SK-N-SH treated with all-trans-retinoic acid at 6 μM for 48 hours (cell line): Measurements from ENCODE around the gene TRAIP.

Experiments used
- ATAC-seq: fragments of 200-7000 bp; cut with Tn5 transposase; 3 replicates; pipeline ENCODE4 v1.9.1; 2020; ENCODE audit warnings: mild to moderate bottlenecking, moderate library complexity
- ARNTL ChIP-seq: fragments of 450-650 bp; formaldehyde crosslinking; IDR thresholded peaks from 2 replicates; pipeline ENCODE4 v1.5.0; 2020; ENCODE audit warnings: low read depth, mild to moderate bottlenecking, moderate library complexity, borderline replicate concordance
- BACH2 ChIP-seq: fragments of 250-450 bp; sonication (Bioruptor Pico); IDR thresholded peaks from 2 replicates; pipeline ENCODE4 v1.9.0; 2021; ENCODE audit warnings: mild to moderate bottlenecking, borderline replicate concordance
- ESRRG ChIP-seq: fragments of 250-450 bp; sonication (Bioruptor Pico); IDR thresholded peaks from 2 replicates; pipeline ENCODE4 v1.6.1; 2021; ENCODE audit warnings: mild to moderate bottlenecking
- GLIS3 ChIP-seq: fragments of 250-450 bp; sonication (Bioruptor Pico); IDR thresholded peaks from 2 replicates; pipeline ENCODE4 v1.5.0; 2020; ENCODE audit warnings: mild to moderate bottlenecking, moderate library complexity
- ISL1 ChIP-seq: fragments of 250-450 bp; sonication (Bioruptor Pico); IDR thresholded peaks from 2 replicates; pipeline ENCODE4 v2.1.2; 2022; ENCODE audit warnings: mild to moderate bottlenecking, moderate library complexity
- OSR1 ChIP-seq: fragments of 250-450 bp; sonication (Bioruptor Pico); IDR thresholded peaks from 2 replicates; pipeline ENCODE4 v1.8.0; 2022; ENCODE audit warnings: moderate library complexity, mild to moderate bottlenecking, inconsistent platforms
- PPARA ChIP-seq: fragments of 250-450 bp; sonication (Bioruptor Pico); IDR thresholded peaks from 2 replicates; pipeline ENCODE4 v1.5.0; 2020; ENCODE audit warnings: mild to moderate bottlenecking, borderline replicate concordance
- RARB ChIP-seq: fragments of 250-450 bp; sonication (Bioruptor Pico); IDR thresholded peaks from 2 replicates; pipeline ENCODE4 v1.8.0; 2021; ENCODE audit warnings: mild to moderate bottlenecking, moderate library complexity
- SNAI2 ChIP-seq: fragments of 250-450 bp; sonication (Bioruptor Pico); IDR thresholded peaks from 2 replicates; pipeline ENCODE4 v1.5.0; 2020; ENCODE audit warnings: mild to moderate bottlenecking, moderate library complexity
- TCF4 ChIP-seq: fragments of 250-450 bp; sonication (Bioruptor Pico); IDR thresholded peaks from 2 replicates; pipeline ENCODE4 v1.8.0; 2021; ENCODE audit warnings: mild to moderate bottlenecking, moderate library complexity, borderline replicate concordance
- TOX ChIP-seq: fragments of 250-450 bp; sonication (Bioruptor Pico); IDR thresholded peaks from 2 replicates; pipeline ENCODE4 v1.8.0; 2021; ENCODE audit warnings: mild to moderate bottlenecking, moderate library complexity, borderline replicate concordance
- ZC3H10 ChIP-seq: fragments of 250-450 bp; sonication (Bioruptor Pico); IDR thresholded peaks from 2 replicates; pipeline ENCODE4 v1.5.1; 2021; ENCODE audit warnings: mild to moderate bottlenecking, moderate library complexity
- ZFP30 ChIP-seq: fragments of 450-650 bp; formaldehyde crosslinking; IDR thresholded peaks from 2 replicates; pipeline ENCODE4 v1.5.0; 2022; ENCODE audit warnings: mild to moderate bottlenecking, moderate library complexity
- ZNF70 ChIP-seq: fragments of 450-650 bp; formaldehyde crosslinking; IDR thresholded peaks from 2 replicates; pipeline ENCODE4 v1.5.0; 2020; ENCODE audit warnings: mild to moderate bottlenecking, moderate library complexity
- ZNF8 ChIP-seq: fragments of 450-650 bp; formaldehyde crosslinking; IDR thresholded peaks from 2 replicates; pipeline ENCODE4 v1.5.0; 2020; ENCODE audit warnings: mild to moderate bottlenecking, moderate library complexity
- TF ChIP-seq, protein P1 (sequence below): fragments of 250-450 bp; sonication (Bioruptor Pico); IDR thresholded peaks from 2 replicates; pipeline ENCODE4 v1.5.0; 2020; ENCODE audit warnings: mild to moderate bottlenecking, moderate library complexity
- TF ChIP-seq, protein P2 (sequence below): fragments of 250-450 bp; sonication (Bioruptor Pico); IDR thresholded peaks from 2 replicates; pipeline ENCODE4 v1.8.0; 2021; ENCODE audit warnings: low read depth, mild to moderate bottlenecking, moderate library complexity, borderline replicate concordance
- TF ChIP-seq, protein P3 (sequence below): fragments of 250-450 bp; sonication (Bioruptor Pico); IDR thresholded peaks from 2 replicates; pipeline ENCODE4 v1.5.1; 2021; ENCODE audit warnings: mild to moderate bottlenecking, moderate library complexity
- TF ChIP-seq, protein P4 (sequence below): fragments of 250-450 bp; sonication (Bioruptor Pico); IDR thresholded peaks from 2 replicates; pipeline ENCODE4 v1.5.1; 2020; ENCODE audit warnings: low read depth, mild to moderate bottlenecking, moderate library complexity
- TF ChIP-seq, protein P5 (sequence below): fragments of 250-450 bp; sonication (Bioruptor Pico); IDR thresholded peaks from 2 replicates; pipeline ENCODE4 v1.8.0; 2020; ENCODE audit warnings: mild to moderate bottlenecking, moderate library complexity, borderline replicate concordance

The TRAIP gene

DNA sequence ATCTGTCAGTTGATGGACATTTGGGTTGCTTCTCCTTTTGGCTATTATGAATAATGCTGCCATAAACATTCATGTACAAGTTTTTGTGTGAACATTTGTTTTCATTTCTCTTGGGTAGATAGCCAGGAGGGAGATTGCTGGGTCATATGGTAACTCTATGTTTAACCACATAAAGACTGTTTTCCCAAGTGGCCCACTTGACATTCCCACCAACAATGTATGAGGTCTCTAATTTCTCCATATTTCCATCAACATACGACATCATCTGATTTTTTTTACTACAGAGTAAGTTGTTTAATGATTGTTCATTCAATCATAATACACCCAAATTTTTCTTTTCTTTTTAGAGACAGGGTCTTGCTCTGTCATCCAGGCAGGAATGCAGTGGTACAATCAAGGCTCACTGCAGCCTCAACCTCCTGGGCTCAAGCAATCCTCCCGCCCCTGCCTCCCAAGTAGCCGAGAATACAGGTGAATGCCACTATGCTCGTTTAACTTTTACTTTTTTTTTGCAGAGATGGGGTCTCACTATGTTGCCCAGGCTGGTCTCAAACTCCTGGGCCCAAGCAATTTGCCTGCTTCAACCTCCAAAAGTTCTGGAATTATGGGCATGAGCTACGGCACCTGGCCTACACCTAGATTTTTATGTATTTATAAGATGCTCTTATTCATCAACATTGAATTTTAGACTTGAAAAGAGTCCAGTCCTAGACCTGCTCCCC is 76.8 kb downstream of the TRAIP start:
- no peak for ATAC-seq
- no peak for TF ChIP-seq TOX
- TF ChIP-seq, protein P1, sequence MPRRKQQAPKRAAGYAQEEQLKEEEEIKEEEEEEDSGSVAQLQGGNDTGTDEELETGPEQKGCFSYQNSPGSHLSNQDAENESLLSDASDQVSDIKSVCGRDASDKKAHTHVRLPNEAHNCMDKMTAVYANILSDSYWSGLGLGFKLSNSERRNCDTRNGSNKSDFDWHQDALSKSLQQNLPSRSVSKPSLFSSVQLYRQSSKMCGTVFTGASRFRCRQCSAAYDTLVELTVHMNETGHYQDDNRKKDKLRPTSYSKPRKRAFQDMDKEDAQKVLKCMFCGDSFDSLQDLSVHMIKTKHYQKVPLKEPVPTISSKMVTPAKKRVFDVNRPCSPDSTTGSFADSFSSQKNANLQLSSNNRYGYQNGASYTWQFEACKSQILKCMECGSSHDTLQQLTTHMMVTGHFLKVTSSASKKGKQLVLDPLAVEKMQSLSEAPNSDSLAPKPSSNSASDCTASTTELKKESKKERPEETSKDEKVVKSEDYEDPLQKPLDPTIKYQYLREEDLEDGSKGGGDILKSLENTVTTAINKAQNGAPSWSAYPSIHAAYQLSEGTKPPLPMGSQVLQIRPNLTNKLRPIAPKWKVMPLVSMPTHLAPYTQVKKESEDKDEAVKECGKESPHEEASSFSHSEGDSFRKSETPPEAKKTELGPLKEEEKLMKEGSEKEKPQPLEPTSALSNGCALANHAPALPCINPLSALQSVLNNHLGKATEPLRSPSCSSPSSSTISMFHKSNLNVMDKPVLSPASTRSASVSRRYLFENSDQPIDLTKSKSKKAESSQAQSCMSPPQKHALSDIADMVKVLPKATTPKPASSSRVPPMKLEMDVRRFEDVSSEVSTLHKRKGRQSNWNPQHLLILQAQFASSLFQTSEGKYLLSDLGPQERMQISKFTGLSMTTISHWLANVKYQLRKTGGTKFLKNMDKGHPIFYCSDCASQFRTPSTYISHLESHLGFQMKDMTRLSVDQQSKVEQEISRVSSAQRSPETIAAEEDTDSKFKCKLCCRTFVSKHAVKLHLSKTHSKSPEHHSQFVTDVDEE: no peak
- no peak for TF ChIP-seq RARB (CRISPR knock-in tag)
- TF ChIP-seq BACH2 (CRISPR knock-in tag): no peak
- no peak for TF ChIP-seq PPARA (CRISPR knock-in tag)
- TF ChIP-seq, protein P2, sequence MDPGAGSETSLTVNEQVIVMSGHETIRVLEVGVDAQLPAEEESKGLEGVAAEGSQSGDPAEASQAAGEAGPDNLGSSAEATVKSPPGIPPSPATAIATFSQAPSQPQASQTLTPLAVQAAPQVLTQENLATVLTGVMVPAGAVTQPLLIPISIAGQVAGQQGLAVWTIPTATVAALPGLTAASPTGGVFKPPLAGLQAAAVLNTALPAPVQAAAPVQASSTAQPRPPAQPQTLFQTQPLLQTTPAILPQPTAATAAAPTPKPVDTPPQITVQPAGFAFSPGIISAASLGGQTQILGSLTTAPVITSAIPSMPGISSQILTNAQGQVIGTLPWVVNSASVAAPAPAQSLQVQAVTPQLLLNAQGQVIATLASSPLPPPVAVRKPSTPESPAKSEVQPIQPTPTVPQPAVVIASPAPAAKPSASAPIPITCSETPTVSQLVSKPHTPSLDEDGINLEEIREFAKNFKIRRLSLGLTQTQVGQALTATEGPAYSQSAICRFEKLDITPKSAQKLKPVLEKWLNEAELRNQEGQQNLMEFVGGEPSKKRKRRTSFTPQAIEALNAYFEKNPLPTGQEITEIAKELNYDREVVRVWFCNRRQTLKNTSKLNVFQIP: no peak
- no peak for TF ChIP-seq OSR1 (CRISPR knock-in tag)
- TF ChIP-seq TCF4 (CRISPR knock-in tag): no peak
- no peak for TF ChIP-seq ISL1 (CRISPR knock-in tag)
- TF ChIP-seq, protein P3, sequence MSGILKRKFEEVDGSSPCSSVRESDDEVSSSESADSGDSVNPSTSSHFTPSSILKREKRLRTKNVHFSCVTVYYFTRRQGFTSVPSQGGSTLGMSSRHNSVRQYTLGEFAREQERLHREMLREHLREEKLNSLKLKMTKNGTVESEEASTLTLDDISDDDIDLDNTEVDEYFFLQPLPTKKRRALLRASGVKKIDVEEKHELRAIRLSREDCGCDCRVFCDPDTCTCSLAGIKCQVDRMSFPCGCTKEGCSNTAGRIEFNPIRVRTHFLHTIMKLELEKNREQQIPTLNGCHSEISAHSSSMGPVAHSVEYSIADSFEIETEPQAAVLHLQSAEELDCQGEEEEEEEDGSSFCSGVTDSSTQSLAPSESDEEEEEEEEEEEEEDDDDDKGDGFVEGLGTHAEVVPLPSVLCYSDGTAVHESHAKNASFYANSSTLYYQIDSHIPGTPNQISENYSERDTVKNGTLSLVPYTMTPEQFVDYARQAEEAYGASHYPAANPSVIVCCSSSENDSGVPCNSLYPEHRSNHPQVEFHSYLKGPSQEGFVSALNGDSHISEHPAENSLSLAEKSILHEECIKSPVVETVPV (CRISPR knock-in tag): no peak
- TF ChIP-seq, protein P4, sequence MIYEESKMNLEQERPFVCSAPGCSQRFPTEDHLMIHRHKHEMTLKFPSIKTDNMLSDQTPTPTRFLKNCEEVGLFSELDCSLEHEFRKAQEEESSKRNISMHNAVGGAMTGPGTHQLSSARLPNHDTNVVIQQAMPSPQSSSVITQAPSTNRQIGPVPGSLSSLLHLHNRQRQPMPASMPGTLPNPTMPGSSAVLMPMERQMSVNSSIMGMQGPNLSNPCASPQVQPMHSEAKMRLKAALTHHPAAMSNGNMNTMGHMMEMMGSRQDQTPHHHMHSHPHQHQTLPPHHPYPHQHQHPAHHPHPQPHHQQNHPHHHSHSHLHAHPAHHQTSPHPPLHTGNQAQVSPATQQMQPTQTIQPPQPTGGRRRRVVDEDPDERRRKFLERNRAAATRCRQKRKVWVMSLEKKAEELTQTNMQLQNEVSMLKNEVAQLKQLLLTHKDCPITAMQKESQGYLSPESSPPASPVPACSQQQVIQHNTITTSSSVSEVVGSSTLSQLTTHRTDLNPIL (CRISPR knock-in tag): no peak
- TF ChIP-seq ESRRG (CRISPR knock-in tag): no peak
- no peak for TF ChIP-seq SNAI2 (CRISPR knock-in tag)
- no peak for TF ChIP-seq ARNTL
- TF ChIP-seq ZNF8 (CRISPR knock-in tag): no peak
- TF ChIP-seq ZNF70 (CRISPR knock-in tag): no peak
- TF ChIP-seq GLIS3 (CRISPR knock-in tag): no peak
- TF ChIP-seq, protein P5, sequence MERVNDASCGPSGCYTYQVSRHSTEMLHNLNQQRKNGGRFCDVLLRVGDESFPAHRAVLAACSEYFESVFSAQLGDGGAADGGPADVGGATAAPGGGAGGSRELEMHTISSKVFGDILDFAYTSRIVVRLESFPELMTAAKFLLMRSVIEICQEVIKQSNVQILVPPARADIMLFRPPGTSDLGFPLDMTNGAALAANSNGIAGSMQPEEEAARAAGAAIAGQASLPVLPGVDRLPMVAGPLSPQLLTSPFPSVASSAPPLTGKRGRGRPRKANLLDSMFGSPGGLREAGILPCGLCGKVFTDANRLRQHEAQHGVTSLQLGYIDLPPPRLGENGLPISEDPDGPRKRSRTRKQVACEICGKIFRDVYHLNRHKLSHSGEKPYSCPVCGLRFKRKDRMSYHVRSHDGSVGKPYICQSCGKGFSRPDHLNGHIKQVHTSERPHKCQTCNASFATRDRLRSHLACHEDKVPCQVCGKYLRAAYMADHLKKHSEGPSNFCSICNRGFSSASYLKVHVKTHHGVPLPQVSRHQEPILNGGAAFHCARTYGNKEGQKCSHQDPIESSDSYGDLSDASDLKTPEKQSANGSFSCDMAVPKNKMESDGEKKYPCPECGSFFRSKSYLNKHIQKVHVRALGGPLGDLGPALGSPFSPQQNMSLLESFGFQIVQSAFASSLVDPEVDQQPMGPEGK (CRISPR knock-in tag): no peak
- TF ChIP-seq ZFP30: no peak
- no peak for TF ChIP-seq ZC3H10 (CRISPR knock-in tag)
